Kidney tubule cell (primary cell): ENCODE results near the gene FOXF2.
A peak's percentile ranks its signal among the peaks of the same experiment; 100 is the strongest.

Experiments used
- DNase-seq: peaks from one replicate; pipeline ENCODE4 v3.0.0-alpha.2; 2018; ENCODE audit warnings: low spot score

FOXF2 gene

GRCh38 chr6:1407499-1407990 is 18.2 kb downstream of the FOXF2 start:
- no peak for DNase-seq

GRCh38 chr6:1409774-1410465 is 20.5 kb downstream of the FOXF2 start:
- DNase-seq, result no peak

DNA sequence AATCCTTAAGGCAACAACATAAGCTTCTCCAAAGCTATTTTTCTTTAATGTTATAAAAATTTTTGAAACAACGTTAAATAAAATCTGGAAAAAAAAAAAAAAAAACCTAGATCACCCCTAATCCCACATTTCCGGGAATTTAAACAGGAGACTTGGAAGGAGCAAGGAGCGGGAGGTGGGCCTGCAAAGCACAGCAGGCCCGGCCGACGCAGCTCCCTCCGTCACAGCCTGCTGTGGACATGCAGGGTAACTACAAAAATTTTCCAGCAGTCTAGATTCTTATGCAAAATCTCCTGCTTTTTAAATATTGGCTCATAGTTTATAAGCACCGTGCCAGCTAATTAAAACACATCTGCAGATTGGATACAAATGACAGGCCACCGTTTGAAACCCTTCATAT is 23.5 kb downstream of the FOXF2 start:
- DNase-seq, result no peak

GRCh38 chr6:1415416-1416063 is 26.2 kb downstream of the FOXF2 start:
- no peak for DNase-seq

- no peak for DNase-seq
Measured at GRCh38 chr6:1416191-1416760, 26.9 kb downstream of the FOXF2 start.

- DNase-seq, result no peak
Measured at GRCh38 chr6:1416820-1417219, 27.4 kb downstream of the FOXF2 start.

DNA sequence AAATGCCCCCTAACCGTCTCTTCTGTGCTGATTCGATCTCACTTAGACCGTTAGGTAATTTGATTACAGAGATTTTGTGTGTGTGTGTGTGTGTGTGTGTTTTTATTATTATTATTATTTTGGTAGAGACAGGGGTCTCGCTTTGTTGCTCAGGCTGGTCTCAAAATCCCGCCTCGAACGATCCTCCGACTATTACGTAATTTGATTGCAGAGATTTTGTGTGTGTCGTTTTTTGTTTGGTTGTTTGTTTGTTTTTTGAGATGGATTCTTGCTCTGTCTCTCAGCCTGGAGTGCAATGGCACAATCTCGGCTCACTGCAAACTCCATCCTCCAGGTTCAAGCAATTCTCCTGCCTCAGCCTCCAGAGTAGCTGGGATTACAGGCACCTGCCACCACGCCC is 28.3 kb downstream of the FOXF2 start:
- DNase-seq, result no peak

- no peak for DNase-seq
Measured at GRCh38 chr6:1418471-1419191, 29.3 kb downstream of the FOXF2 start.

GRCh38 chr6:1420382-1420781 is 31.0 kb downstream of the FOXF2 start:
- no peak for DNase-seq

DNA sequence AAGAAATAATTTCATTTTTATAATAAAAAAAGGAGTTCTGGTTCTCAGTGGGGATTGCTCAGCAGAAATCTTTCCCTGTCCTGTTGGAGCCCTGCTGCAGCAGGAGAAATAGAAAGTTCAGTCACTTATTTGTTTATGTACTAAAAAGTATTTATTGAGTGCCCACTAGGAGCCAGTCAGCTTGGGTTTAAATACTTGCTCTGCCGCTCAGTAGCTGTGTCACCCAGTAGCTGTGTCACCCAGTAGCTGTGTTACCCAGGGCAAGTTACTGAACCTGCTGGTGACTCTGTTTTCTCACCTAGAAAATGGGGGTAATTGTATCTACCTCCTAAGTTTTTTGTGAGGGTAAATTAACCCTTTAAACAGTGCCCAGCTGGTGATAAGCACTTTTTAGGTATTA is 32.9 kb downstream of the FOXF2 start:
- peak; percentile 4 for DNase-seq

- DNase-seq, result peak; percentile 87
Measured at GRCh38 chr6:1423578-1423977, 34.2 kb downstream of the FOXF2 start.

DNA sequence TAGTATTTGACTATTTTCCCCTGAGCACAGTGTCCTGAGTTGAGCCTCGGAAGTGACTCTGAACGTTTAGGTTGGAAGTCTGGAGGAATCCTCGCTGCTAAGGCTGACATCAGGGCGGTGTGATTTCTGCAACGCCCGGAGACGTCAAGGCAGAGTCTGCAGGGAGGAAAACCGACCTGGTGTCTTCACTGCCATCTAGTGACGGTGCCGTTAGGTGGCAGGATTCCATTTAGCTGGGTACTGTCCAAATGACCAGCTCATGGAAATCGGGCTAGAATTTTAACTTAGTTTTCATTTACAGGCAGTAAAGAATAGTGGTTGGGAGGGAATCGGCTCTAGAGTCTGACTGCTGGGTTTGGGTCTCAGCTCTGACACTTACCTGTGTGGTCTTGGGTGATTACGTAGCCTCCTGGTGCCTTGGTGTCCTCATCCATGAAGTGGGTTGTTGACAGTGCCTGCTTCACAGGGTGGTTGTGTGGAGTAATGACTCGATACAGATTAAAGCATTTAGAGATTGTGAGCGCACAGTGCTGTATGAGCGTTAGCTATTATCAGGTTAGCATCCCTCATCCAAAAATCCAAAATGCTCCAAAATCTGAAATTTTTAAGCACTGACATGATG is 35.0 kb downstream of the FOXF2 start:
- DNase-seq, result peak; percentile 59

DNA sequence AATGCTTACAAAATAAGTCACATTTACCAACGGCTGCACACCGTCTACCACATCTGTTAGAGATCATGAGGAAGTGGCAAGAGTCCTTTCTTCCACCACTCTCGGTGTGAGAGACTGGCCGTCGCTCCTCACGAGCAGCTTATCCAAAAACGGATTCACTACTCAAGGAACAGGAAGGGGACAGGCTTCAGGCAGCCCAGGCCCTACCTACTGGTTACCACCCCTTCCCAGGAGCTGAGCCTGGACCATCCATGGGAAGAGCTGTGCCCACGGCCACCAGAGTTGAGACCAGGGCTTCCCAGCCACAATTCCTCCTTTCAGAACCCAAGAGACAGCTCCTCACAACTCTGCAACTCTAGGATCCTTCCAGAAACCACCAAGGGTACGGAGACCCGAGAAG is 37.0 kb downstream of the FOXF2 start:
- DNase-seq, result no peak

DNA sequence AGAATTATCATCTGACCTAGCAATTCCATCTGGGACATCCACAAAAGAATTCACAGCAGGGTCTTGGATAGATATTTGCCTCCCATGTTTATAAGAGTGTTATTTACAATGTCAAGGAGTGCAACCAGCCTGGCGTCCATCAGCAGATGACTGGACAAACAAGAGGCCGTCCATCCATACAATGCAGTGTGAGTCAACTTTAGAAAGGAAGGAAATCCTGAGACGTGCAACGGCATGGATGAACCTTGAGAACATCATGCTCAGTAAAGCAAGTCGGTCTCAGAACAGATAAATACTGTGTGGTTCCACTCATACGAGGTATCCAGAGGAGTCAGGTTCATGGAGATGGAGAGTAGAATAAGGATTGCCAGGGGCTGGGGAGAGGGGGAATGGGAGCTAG is 46.4 kb downstream of the FOXF2 start:
- DNase-seq, result peak; percentile 4

DNA sequence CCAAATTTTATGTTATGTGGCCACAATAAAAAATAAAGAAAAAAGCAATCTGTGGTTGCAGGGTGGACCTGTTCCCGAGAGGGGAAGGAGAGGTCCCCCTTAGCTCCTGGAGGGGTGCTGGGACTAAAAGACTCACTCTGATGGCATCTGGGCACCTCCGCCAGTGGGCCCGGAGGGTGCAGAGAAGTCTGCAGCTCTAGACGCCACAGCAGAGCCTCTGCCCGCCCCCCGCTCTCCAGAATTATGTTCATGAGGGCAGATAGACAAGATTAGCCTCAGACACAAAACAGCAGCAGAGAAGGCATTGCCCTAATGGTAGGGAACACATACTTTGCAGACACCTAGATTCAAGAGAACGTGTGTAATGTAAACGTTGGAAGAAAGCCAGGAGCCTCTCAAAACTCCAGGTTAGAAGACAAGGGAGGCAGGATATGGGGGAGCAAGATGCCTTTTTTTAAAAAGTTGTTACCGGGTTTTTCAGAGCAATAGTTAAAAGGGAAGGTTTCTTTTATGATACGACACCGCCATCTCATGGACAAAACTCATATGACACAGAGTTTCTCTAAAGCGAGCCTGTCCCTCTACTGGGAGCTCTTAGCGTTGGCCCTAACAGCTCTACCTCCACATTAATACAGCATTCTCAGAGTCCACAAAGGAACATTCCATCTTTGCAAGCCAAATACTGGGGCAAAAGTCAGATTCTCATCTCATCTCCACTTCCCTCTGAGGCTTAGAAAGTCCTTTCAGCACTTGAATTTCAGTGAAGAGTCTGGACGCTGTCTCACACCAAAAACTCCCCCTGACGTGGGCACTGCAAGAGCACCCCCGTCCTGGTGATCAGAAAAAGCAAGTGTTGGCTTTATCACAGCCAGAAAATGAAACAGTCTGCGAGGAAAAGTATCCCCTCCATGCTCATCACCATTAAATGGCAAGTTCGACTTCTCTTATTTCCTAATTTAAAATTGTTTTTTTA is 47.2 kb downstream of the FOXF2 start:
- peak; percentile 67 for DNase-seq

DNA sequence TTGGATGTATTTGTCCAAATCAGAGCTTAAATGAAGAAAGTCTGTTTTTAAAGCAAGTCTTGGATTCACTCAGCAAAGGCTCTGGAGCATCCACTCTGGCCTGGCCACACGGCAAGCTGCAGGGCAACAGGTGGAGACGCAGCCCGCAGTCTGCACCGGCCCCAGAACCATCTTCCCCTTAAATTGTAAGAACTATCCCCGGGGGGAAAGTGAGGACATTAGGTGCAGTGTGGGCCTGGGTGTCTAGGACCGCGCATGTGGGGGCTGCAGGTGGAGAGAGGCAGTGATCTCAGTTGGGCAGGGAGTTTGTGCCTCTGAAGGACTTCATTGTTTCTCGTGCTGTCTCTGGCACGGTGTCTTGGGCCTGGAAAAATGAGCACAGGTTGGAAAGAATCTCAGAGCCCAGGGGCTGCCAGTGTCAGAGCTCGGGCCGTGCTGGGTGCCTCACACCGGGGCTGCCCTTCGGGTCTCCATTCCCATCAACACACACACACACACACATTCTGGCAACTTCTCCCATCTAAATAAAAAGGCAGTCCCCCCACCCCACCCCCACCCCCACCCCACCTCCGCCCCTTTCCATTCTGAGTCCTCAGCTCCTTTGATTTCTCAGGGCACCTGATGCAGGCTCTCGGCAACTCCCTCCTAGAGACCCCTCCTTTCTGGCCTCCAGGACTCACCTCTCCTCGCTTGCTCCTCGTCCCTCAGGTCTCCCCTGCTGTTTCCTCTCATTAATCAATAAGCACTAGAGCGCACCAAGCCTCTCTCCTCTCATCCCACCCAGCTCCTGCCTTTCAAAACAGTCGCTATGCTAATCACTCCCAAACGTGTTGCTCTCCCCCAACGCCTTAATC is 48.4 kb downstream of the FOXF2 start:
- no peak for DNase-seq

- DNase-seq, result no peak
Measured at GRCh38 chr6:1438471-1438881, 49.1 kb downstream of the FOXF2 start.

- DNase-seq, result no peak
Measured at GRCh38 chr6:1439349-1439748, 50.0 kb downstream of the FOXF2 start.

DNA sequence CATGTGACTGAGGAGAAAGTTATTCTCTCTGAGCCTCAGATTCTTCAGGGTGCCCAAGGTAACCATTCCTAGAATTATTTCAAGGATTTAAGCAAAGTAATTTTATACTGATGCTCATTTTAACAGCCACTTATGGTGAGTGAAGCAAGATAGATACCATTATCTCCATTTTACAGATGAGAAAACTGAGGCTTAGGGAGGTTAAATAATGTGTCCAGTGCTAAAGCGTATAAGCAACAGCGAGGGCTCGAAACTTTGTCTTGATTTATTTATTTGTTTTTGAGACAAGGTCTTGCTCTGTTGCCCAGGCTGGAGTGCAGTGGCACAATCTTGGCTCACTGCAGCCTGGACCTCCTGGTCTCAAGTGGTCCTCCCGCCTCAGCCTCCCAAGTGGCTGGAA is 53.6 kb downstream of the FOXF2 start:
- no peak for DNase-seq
